Muscle of leg (tissue), 11 donors: ENCODE data around the gene ZNF277. TPM values are rescaled to one million over a fixed set of nuclear protein-coding genes. Genes with fewer than 3 reads are reported as not detected.

Source experiments
- DNase-seq: peaks from one replicate; pipeline ENCODE4 v3.0.0; 2013
- H3K27ac ChIP-seq: one replicate; pipeline ENCODE4 v1.5.1; 2013; ENCODE audit warnings: mild to moderate bottlenecking, low read length, control low read depth
- H3K27me3 ChIP-seq: one replicate; pipeline ENCODE4 v1.6.1; 2013; ENCODE audit warnings: low read length; ENCODE audit not compliant: control insufficient read depth, insufficient read depth
- H3K36me3 ChIP-seq: one replicate; pipeline ENCODE4 v1.6.1; 2013; ENCODE audit warnings: low read length; ENCODE audit not compliant: control insufficient read depth, insufficient read depth
- H3K4me1 ChIP-seq: one replicate; pipeline ENCODE4 v1.6.1; 2013; ENCODE audit warnings: low read length; ENCODE audit not compliant: control insufficient read depth, insufficient read depth
- H3K4me3 ChIP-seq: one replicate; pipeline ENCODE4 v1.5.1; 2013; ENCODE audit warnings: low read length, control low read depth
- H3K9me3 ChIP-seq: replicated peaks from 2 replicates; pipeline ENCODE4 v1.6.1; 2013; ENCODE audit warnings: low read depth, low read length; ENCODE audit not compliant: control insufficient read depth
- WGBS: methylation state at CpG from one replicate; pipeline ENCODE4 v1.1.5; 2013; ENCODE audit warnings: missing lambda C conversion rate; ENCODE audit not compliant: insufficient coverage; 5-methylcytosine and 5-hydroxymethylcytosine counted together
- polyA plus RNA-seq, 8 donors: library from polyadenylated mRNA; unstranded; fragments of 120-200 nt; gene quantifications; one replicate each; pipeline versions ENCODE4 v1.2.1 to v1.2.3, GENCODE V29; 2013; ENCODE audit warnings: inconsistent platforms in 1 of 8, low replicate concordance in 1 of 8; ENCODE audit not compliant: insufficient read length in 8 of 8, insufficient read depth in 1 of 8
- total RNA-seq: library from RNA; stranded (reverse); fragments of 120-200 nt; gene quantifications from one replicate; pipeline ENCODE4 v1.2.4, GENCODE V29; 2013

Gene ZNF277
- total and polyA plus RNA-seq, 9 donors: 17.7 to 29.8 (median 23.5) TPM

- H3K9me3 ChIP-seq: no peaks in the 10 kb centered on the region
- no peak for DNase-seq
- no peaks in the 10 kb centered on the region for H3K27me3 ChIP-seq
- H3K27ac ChIP-seq: no peak overlapping the region
- WGBS: 100% methylated on average over 1 of the region's 2 CpGs
- peaks cover 15% of the 10 kb centered on the region for H3K36me3 ChIP-seq
- no peak overlapping the region for H3K4me3 ChIP-seq
- H3K4me1 ChIP-seq: no peaks in the 10 kb centered on the region
These were observed 131.4 kb downstream of the ZNF277 start for GRCh38 chr7:112337892-112338291.

- Histone ChIP-seq H3K27me3 (no peaks in the 10 kb centered on the region), H3K9me3 (no peaks in the 10 kb centered on the region), H3K4me3 (no peak overlapping the region), H3K27ac (no peak overlapping the region), H3K36me3 (peaks cover 15% of the 10 kb centered on the region), H3K4me1 (no peaks in the 10 kb centered on the region)
- WGBS: no CpG with 5 or more reads among the region's 4 CpGs
- no peak for DNase-seq
These were observed 132.3 kb downstream of the ZNF277 start for GRCh38 chr7:112338786-112339185.

- Histone ChIP-seq H3K27me3 (no peaks in the 10 kb centered on the region), H3K4me3 (no peak overlapping the region), H3K27ac (no peak overlapping the region), H3K9me3 (no peaks in the 10 kb centered on the region), H3K4me1 (no peaks in the 10 kb centered on the region), H3K36me3 (peaks cover 12% of the 10 kb centered on the region)
- DNase-seq: no peak
- no CpG with 5 or more reads among the region's 2 CpGs for WGBS
These were observed 135.0 kb downstream of the ZNF277 start for GRCh38 chr7:112341464-112341863.

- Histone ChIP-seq H3K4me1 (no peaks in the 10 kb centered on the region), H3K9me3 (no peaks in the 10 kb centered on the region), H3K27ac (no peak overlapping the region), H3K4me3 (no peak overlapping the region), H3K27me3 (no peaks in the 10 kb centered on the region), H3K36me3 (peaks cover 3% of the 10 kb centered on the region)
- peak; percentile 10 for DNase-seq
- WGBS: 100% methylated on average over 1 of the region's 4 CpGs
These were observed 140.0 kb downstream of the ZNF277 start for GRCh38 chr7:112346381-112347060.

GRCh38 chr7:112347088-112347487 is 140.6 kb downstream of the ZNF277 start:
- Histone ChIP-seq H3K9me3 (no peaks in the 10 kb centered on the region), H3K27ac (no peak overlapping the region), H3K4me3 (no peak overlapping the region), H3K4me1 (no peaks in the 10 kb centered on the region), H3K27me3 (no peaks in the 10 kb centered on the region), H3K36me3 (peaks cover 2% of the 10 kb centered on the region)
- no peak for DNase-seq

GRCh38 chr7:112350585-112350984 is 144.1 kb downstream of the ZNF277 start:
- no peaks in the 10 kb centered on the region for H3K27me3 ChIP-seq
- no CpG with 5 or more reads among the region's 1 CpG for WGBS
- H3K9me3 ChIP-seq: no peaks in the 10 kb centered on the region
- no peaks in the 10 kb centered on the region for H3K4me1 ChIP-seq
- peaks cover 2% of the 10 kb centered on the region for H3K36me3 ChIP-seq
- no peak overlapping the region for H3K4me3 ChIP-seq
- no peak for DNase-seq
- no peak overlapping the region for H3K27ac ChIP-seq

- no peak for DNase-seq
- Histone ChIP-seq H3K4me3 (no peak overlapping the region), H3K27me3 (no peaks in the 10 kb centered on the region), H3K9me3 (peaks cover 3% of the 10 kb centered on the region), H3K27ac (no peak overlapping the region), H3K36me3 (no peaks in the 10 kb centered on the region), H3K4me1 (no peaks in the 10 kb centered on the region)
- no CpG with 5 or more reads among the region's 2 CpGs for WGBS
These were observed 150.1 kb downstream of the ZNF277 start for GRCh38 chr7:112356596-112356995.

GRCh38 chr7:112357136-112357535 is 150.6 kb downstream of the ZNF277 start:
- Histone ChIP-seq H3K9me3 (peaks cover 3% of the 10 kb centered on the region), H3K27ac (no peak overlapping the region), H3K4me3 (no peak overlapping the region), H3K27me3 (no peaks in the 10 kb centered on the region), H3K4me1 (no peaks in the 10 kb centered on the region), H3K36me3 (no peaks in the 10 kb centered on the region)
- DNase-seq: no peak
- no CpG with 5 or more reads among the region's 4 CpGs for WGBS

GRCh38 chr7:112358513-112358912 is 152.0 kb downstream of the ZNF277 start:
- H3K4me1 ChIP-seq: no peaks in the 10 kb centered on the region
- H3K4me3 ChIP-seq: no peak overlapping the region
- no peaks in the 10 kb centered on the region for H3K27me3 ChIP-seq
- H3K9me3 ChIP-seq: peaks cover 3% of the 10 kb centered on the region
- H3K36me3 ChIP-seq: no peaks in the 10 kb centered on the region
- no peak for DNase-seq
- no peak overlapping the region for H3K27ac ChIP-seq

GRCh38 chr7:112359086-112359485 is 152.6 kb downstream of the ZNF277 start:
- Histone ChIP-seq H3K27ac (no peak overlapping the region), H3K36me3 (no peaks in the 10 kb centered on the region), H3K4me1 (no peaks in the 10 kb centered on the region)

GRCh38 chr7:112360681-112361080 is 154.2 kb downstream of the ZNF277 start:
- no peaks in the 10 kb centered on the region for H3K4me1 ChIP-seq
- H3K36me3 ChIP-seq: no peaks in the 10 kb centered on the region
- H3K27ac ChIP-seq: no peak overlapping the region
- no peaks in the 10 kb centered on the region for H3K27me3 ChIP-seq
- WGBS: 65% methylated on average over 3 of the region's 8 CpGs
- peaks cover 3% of the 10 kb centered on the region for H3K9me3 ChIP-seq
- DNase-seq: no peak
- H3K4me3 ChIP-seq: no peak overlapping the region

More at GRCh38 chr7:112359086-112359485, 152.6 kb downstream of the ZNF277 start:
- H3K9me3 ChIP-seq: peaks cover 3% of the 10 kb centered on the region
- no peaks in the 10 kb centered on the region for H3K27me3 ChIP-seq
- H3K4me3 ChIP-seq: no peak overlapping the region
- DNase-seq: no peak
